ENCODE measurements around the gene RESF1. TPM values are rescaled to one million over a fixed set of nuclear protein-coding genes. Genes with fewer than 3 reads are reported as not detected.

The RESF1 gene
- total and polyA plus RNA-seq, 2 of the 13 experiments (the other 11 are each of a cell fraction or from before 2014, with no cell fraction given) = 7.9 to 16.8 TPM

DNA sequence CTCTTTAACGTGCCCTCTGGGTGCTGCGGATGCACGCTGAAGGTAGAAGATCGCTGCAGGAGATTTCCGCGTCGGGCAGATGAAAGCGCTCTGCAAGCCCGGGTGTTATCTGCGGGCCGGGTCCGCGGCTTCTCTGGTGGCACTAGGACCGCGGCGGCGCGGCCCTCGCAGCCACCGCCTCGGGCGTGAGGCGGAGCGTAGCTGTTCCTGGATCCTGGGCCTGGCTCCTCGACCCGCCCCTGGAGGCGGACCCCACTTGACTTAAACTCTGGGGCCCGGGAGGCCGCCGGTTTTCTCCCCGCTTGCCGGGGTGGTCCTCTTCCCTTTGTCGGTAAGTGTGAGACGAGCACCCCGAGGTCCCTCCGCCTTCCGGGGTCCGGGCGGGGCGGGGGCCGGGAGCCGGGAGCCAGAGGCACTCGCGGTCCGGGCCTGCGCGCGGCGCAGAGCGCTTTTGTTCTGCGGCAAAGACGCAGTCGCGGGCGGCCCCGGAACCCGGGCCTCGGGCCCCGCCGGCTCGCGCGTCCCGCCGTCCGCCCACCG lies at the start of gene RESF1 (continued):
- TF ChIP-seq NR2F2 (IDR thresholded peaks at IDR 0.05; ENCODE audit: borderline replicate concordance, low read depth) (no peak), HHEX (CRISPR knock-in tag; IDR thresholded peaks at IDR 0.05) (no peak), ZKSCAN5 (CRISPR knock-in tag; IDR thresholded peaks at IDR 0.05) (no peak), HMGA1 (CRISPR knock-in tag; conservative IDR thresholded peaks at IDR 0.05) (no peak), ZNF589 (CRISPR knock-in tag; conservative IDR thresholded peaks at IDR 0.05) (0 out of 2 replicates have a peak, but pooled peaks have one; percentile 32), RORA (CRISPR knock-in tag; IDR thresholded peaks at IDR 0.05) (no peak), HMG20A (CRISPR knock-in tag; IDR thresholded peaks at IDR 0.05; ENCODE audit: borderline replicate concordance) (peak; percentile 63; the same call in 1 of the 2 replicates), EP300 (IDR thresholded peaks at IDR 0.05; ENCODE audit: low read depth in 2 of 2, low read length in 2 of 2) (peak in 1 of 2 experiments; percentile 48; a peak in 1 of 4 replicates), EP300 (CRISPR knock-in tag; IDR thresholded peaks at IDR 0.05; ENCODE audit: borderline replicate concordance) (peak; percentile 24; the same call in 1 of the 2 replicates), TARDBP (CRISPR knock-in tag; IDR thresholded peaks at IDR 0.05) (peak; percentile 40; the same call in 1 of the 2 replicates), NR1H2 (CRISPR knock-in tag; IDR thresholded peaks at IDR 0.05; ENCODE audit: borderline replicate concordance, low read depth) (no peak), SRSF1 (optimal IDR thresholded peaks at IDR 0.05; ENCODE audit: low read depth, low read length) (no peak), ZNF282 (IDR thresholded peaks at IDR 0.05; ENCODE audit: partially characterized antibody) (no peak), ASH2L (IDR thresholded peaks at IDR 0.05; ENCODE audit: insufficient read length, low read depth, low read length) (peak; percentile 77), ZIK1 (CRISPR knock-in tag; IDR thresholded peaks at IDR 0.05; ENCODE audit: borderline replicate concordance, low read depth) (no peak), MTA1 (CRISPR knock-in tag; IDR thresholded peaks at IDR 0.05; ENCODE audit: borderline replicate concordance) (peak; percentile 67; the same call in 1 of the 2 replicates), ZNF891 (CRISPR knock-in tag; IDR thresholded peaks at IDR 0.05) (no peak), ZNF10 (CRISPR knock-in tag; IDR thresholded peaks at IDR 0.05; ENCODE audit: borderline replicate concordance, low read depth) (no peak), FOXK2 (IDR thresholded peaks at IDR 0.05) (no peak)
- TF ChIP-seq, protein P1, sequence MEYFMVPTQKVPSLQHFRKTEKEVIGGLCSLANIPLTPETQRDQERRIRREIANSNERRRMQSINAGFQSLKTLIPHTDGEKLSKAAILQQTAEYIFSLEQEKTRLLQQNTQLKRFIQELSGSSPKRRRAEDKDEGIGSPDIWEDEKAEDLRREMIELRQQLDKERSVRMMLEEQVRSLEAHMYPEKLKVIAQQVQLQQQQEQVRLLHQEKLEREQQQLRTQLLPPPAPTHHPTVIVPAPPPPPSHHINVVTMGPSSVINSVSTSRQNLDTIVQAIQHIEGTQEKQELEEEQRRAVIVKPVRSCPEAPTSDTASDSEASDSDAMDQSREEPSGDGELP (IDR thresholded peaks at IDR 0.05; ENCODE audit: borderline replicate concordance, low read depth) = no peak
- TF ChIP-seq, protein P2, sequence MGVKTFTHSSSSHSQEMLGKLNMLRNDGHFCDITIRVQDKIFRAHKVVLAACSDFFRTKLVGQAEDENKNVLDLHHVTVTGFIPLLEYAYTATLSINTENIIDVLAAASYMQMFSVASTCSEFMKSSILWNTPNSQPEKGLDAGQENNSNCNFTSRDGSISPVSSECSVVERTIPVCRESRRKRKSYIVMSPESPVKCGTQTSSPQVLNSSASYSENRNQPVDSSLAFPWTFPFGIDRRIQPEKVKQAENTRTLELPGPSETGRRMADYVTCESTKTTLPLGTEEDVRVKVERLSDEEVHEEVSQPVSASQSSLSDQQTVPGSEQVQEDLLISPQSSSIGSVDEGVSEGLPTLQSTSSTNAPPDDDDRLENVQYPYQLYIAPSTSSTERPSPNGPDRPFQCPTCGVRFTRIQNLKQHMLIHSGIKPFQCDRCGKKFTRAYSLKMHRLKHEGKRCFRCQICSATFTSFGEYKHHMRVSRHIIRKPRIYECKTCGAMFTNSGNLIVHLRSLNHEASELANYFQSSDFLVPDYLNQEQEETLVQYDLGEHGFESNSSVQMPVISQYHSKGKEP (CRISPR knock-in tag; IDR thresholded peaks at IDR 0.05) = no peak
- TF ChIP-seq, protein P3, sequence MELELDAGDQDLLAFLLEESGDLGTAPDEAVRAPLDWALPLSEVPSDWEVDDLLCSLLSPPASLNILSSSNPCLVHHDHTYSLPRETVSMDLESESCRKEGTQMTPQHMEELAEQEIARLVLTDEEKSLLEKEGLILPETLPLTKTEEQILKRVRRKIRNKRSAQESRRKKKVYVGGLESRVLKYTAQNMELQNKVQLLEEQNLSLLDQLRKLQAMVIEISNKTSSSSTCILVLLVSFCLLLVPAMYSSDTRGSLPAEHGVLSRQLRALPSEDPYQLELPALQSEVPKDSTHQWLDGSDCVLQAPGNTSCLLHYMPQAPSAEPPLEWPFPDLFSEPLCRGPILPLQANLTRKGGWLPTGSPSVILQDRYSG (CRISPR knock-in tag; IDR thresholded peaks at IDR 0.05) = no peak
